HepG2 (cell line): Measurements from ENCODE around the gene AJM1. TPM values are rescaled to one million over a fixed set of nuclear protein-coding genes. Genes with fewer than 3 reads are reported as not detected.

Experiments
- AGO1 ChIP-seq: fragments of 200-400 bp; formaldehyde crosslinking; IDR thresholded peaks from 2 replicates; pipeline ENCODE4 v1.6.1; 2017; ENCODE audit warnings: mild to moderate bottlenecking, low read depth, low read length, moderate library complexity; ENCODE audit not compliant: poor library complexity, severe bottlenecking
- ATF5 ChIP-seq: sonication (generic); formaldehyde crosslinking; IDR thresholded peaks from 2 replicates; pipeline ENCODE4 v1.4.0; 2020; ENCODE audit warnings: mild to moderate bottlenecking, low read depth, missing genetic modification reagents
- CENPX ChIP-seq: sonication (generic); formaldehyde crosslinking; IDR thresholded peaks from 2 replicates; pipeline ENCODE4 v1.9.0; 2021; ENCODE audit warnings: mild to moderate bottlenecking, missing genetic modification reagents, moderate library complexity
- DDIT3 ChIP-seq: sonication (generic); formaldehyde crosslinking; IDR thresholded peaks from 2 replicates; pipeline ENCODE4 v1.4.0; 2020; ENCODE audit warnings: mild to moderate bottlenecking, missing genetic modification reagents
- EZH2 ChIP-seq: conservative IDR thresholded peaks from 2 replicates; pipeline ENCODE4 v1.6.1; 2012; ENCODE audit warnings: mild to moderate bottlenecking, low read depth, low read length, moderate library complexity
- FOXK1 ChIP-seq: sonication (generic); formaldehyde crosslinking; IDR thresholded peaks from 2 replicates; pipeline ENCODE4 v1.4.0; 2020; ENCODE audit warnings: low read depth, missing genetic modification reagents, borderline replicate concordance
- KAT7 ChIP-seq: IDR thresholded peaks from 2 replicates; pipeline ENCODE4 v1.6.1; 2018; ENCODE audit warnings: borderline replicate concordance, missing compliant biosample characterization
- NFE2L1 ChIP-seq: sonication (generic); formaldehyde crosslinking; IDR thresholded peaks from 2 replicates; pipeline ENCODE4 v1.4.0; 2020; ENCODE audit warnings: missing genetic modification reagents, mild to moderate bottlenecking, borderline replicate concordance
- NR2F6 ChIP-seq, 2 experiments: IDR thresholded peaks; 2 replicates each; pipeline ENCODE4 v1.6.1; 2016; ENCODE audit warnings: antibody characterized with exemption in 1 of 2, mild to moderate bottlenecking in 1 of 2
- PAX8 ChIP-seq: sonication (generic); formaldehyde crosslinking; IDR thresholded peaks from 2 replicates; pipeline ENCODE4 v1.8.0; 2022; ENCODE audit warnings: mild to moderate bottlenecking, missing genetic modification reagents, borderline replicate concordance
- PBX3 ChIP-seq: sonication (generic); formaldehyde crosslinking; IDR thresholded peaks from 2 replicates; pipeline ENCODE4 v1.8.1; 2023; ENCODE audit warnings: missing genetic modification reagents, inconsistent platforms, borderline replicate concordance
- POLR2A ChIP-seq, 2 experiments: IDR thresholded peaks; 2 replicates each; pipeline ENCODE4 v1.6.1; 2011; ENCODE audit warnings: low read depth in 2 of 2, low read length in 2 of 2, mild to moderate bottlenecking in 1 of 2, moderate library complexity in 1 of 2; ENCODE audit not compliant: insufficient read depth in 1 of 2
- SMAD3 ChIP-seq: sonication (generic); formaldehyde crosslinking; IDR thresholded peaks from 2 replicates; pipeline ENCODE4 v1.4.0; 2020; ENCODE audit warnings: missing genetic modification reagents
- SOX5 ChIP-seq: IDR thresholded peaks from 2 replicates; pipeline ENCODE4 v1.6.1; 2016; ENCODE audit warnings: borderline replicate concordance
- TSC22D2 ChIP-seq: sonication (generic); formaldehyde crosslinking; IDR thresholded peaks from 2 replicates; pipeline ENCODE4 v1.5.1; 2020; ENCODE audit warnings: missing genetic modification reagents, mild to moderate bottlenecking, borderline replicate concordance
- ZBED4 ChIP-seq: sonication (generic); formaldehyde crosslinking; IDR thresholded peaks from 2 replicates; pipeline ENCODE4 v1.4.0; 2020; ENCODE audit warnings: missing genetic modification reagents, borderline replicate concordance
- ZFAT ChIP-seq: sonication (generic); formaldehyde crosslinking; conservative IDR thresholded peaks from 2 replicates; pipeline ENCODE4 v1.8.1; 2023; ENCODE audit warnings: missing genetic modification reagents, inconsistent platforms
- ZIK1 ChIP-seq: sonication (generic); formaldehyde crosslinking; IDR thresholded peaks from 2 replicates; pipeline ENCODE4 v1.5.0; 2020; ENCODE audit warnings: mild to moderate bottlenecking, low read depth, missing genetic modification reagents, borderline replicate concordance
- ZNF20 ChIP-seq: sonication (generic); formaldehyde crosslinking; IDR thresholded peaks from 2 replicates; pipeline ENCODE4 v1.4.0; 2020; ENCODE audit warnings: mild to moderate bottlenecking, moderate library complexity, missing genetic modification reagents
- ZNF598 ChIP-seq: sonication (generic); formaldehyde crosslinking; IDR thresholded peaks from 2 replicates; pipeline ENCODE4 v1.5.1; 2020; ENCODE audit warnings: mild to moderate bottlenecking, missing genetic modification reagents, borderline replicate concordance
- polyA plus RNA-seq, 8 experiments: library from polyadenylated mRNA; depleted of rRNA in 3 of 8; stranded (reverse) in 7 of 8; unstranded in 1 of 8; fragments of >200 nt; fragmentation: Illumina TruSeq in 4 of 8; extraction: Trizol in 4 of 8; gene quantifications; 2 replicates each; pipeline versions ENCODE4 v1.2.1 to v1.2.3, GENCODE V29; 2011 to 2016; ENCODE audit warnings: low read depth in 4 of 8, missing spikeins in 1 of 8, mixed read lengths in 1 of 8; ENCODE audit not compliant: insufficient read depth in 1 of 8
- total RNA-seq, 5 experiments: library from RNA; depleted of rRNA; stranded (reverse); fragments of >200 nt; fragmentation: Illumina TruSeq; extraction: Trizol; gene quantifications; 2 replicates each; pipeline ENCODE4 v1.2.3, GENCODE V29; 2016; ENCODE audit warnings: low read depth in 1 of 5
- TF ChIP-seq, protein P1 (sequence below): sonication (generic); formaldehyde crosslinking; IDR thresholded peaks from 2 replicates; pipeline ENCODE4 v1.4.0; 2020; ENCODE audit warnings: missing genetic modification reagents, borderline replicate concordance

AJM1 gene
- total and polyA plus RNA-seq, 2 of the 13 experiments (the other 11 are each of a cell fraction or from before 2014, with no cell fraction given), result 1.1 to 1.2 TPM

DNA sequence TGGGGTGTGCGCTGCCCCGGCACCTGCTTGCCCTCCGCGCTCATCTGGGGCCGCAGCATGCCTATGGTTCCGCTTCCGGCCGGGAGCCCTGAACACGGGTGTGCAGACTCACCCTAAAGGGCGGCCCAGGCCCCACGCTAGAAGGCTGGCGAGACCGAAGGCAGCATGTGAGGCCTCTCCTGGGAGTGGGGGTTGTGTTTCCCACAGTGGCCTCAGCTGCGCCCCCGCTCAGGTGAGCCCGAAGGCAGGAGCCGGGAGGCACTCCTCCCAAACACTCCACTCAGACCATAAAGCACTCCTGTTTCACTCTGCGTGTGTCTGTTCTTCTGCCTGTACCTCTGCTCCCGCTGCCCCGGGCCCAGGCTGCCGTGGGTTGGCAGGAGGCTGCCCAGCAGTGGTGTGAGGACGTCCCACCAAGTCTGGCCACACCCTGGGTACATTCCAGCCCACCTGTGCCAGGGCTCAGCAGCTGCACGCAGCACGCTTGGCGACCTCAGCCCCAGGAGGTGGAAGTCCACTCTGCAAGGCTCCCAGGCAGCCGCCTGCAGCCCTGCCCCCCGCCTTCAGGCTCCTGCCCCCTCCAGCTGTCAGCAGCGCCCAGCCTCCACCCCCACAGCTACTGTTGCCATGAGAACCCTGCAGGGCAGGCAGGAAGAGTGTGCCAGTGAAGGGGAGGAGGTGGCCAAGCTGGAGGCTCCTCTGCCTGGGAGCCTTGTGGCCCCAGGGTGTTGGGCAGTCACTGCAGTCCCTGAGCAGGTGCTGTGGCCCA, 1.2 kb upstream of the AJM1 start (continued):
- TF ChIP-seq ZBED4, result no peak
- no peak for TF ChIP-seq EZH2
- TF ChIP-seq AGO1, result peak; percentile 99
- no peak for TF ChIP-seq SMAD3 (CRISPR knock-in tag)
- TF ChIP-seq NR2F6 (IDR thresholded peaks at IDR 0.05), result no peak
- 0 out of 2 replicates have a peak, but pooled peaks have one; percentile 9 for TF ChIP-seq NR2F6 (CRISPR knock-in tag; IDR thresholded peaks at IDR 0.05)
- TF ChIP-seq CENPX (CRISPR knock-in tag), result no peak
- no peak for TF ChIP-seq NFE2L1 (CRISPR knock-in tag)
- no peak for TF ChIP-seq ZFAT (CRISPR knock-in tag)
- no peak for TF ChIP-seq PBX3 (CRISPR knock-in tag)
- no peak for TF ChIP-seq PAX8 (CRISPR knock-in tag)
- TF ChIP-seq DDIT3 (CRISPR knock-in tag), result no peak
- no peak for TF ChIP-seq KAT7
- TF ChIP-seq ZIK1 (CRISPR knock-in tag), result peak; percentile 32; the same call in 1 of the 2 replicates
- no peak for TF ChIP-seq ZNF598 (CRISPR knock-in tag)
- TF ChIP-seq TSC22D2 (CRISPR knock-in tag), result no peak
- no peak for TF ChIP-seq SOX5 (CRISPR knock-in tag)
- TF ChIP-seq ZNF20 (CRISPR knock-in tag), result no peak
- TF ChIP-seq, protein P1, sequence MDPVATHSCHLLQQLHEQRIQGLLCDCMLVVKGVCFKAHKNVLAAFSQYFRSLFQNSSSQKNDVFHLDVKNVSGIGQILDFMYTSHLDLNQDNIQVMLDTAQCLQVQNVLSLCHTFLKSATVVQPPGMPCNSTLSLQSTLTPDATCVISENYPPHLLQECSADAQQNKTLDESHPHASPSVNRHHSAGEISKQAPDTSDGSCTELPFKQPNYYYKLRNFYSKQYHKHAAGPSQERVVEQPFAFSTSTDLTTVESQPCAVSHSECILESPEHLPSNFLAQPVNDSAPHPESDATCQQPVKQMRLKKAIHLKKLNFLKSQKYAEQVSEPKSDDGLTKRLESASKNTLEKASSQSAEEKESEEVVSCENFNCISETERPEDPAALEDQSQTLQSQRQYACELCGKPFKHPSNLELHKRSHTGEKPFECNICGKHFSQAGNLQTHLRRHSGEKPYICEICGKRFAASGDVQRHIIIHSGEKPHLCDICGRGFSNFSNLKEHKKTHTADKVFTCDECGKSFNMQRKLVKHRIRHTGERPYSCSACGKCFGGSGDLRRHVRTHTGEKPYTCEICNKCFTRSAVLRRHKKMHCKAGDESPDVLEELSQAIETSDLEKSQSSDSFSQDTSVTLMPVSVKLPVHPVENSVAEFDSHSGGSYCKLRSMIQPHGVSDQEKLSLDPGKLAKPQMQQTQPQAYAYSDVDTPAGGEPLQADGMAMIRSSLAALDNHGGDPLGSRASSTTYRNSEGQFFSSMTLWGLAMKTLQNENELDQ, result no peak
- no peak for TF ChIP-seq POLR2A (IDR thresholded peaks at IDR 0.05; ENCODE audit: insufficient read depth in 1 of 2, low read depth in 2 of 2, low read length in 2 of 2)
- no peak; the same call in 1 of the 2 replicates for TF ChIP-seq FOXK1 (CRISPR knock-in tag)
- TF ChIP-seq ATF5 (CRISPR knock-in tag), result peak; percentile 83; the same call in 1 of the 2 replicates
